ENCODE data around the gene IFRD2.
A peak's percentile ranks its signal among the peaks of the same experiment; 100 is the strongest.

- TF ChIP-seq CTCF (IDR thresholded peaks at IDR 0.05) (peak in 3 of 4 experiments; percentile 96 to 98 (median 98)), POLR2A (IDR thresholded peaks at IDR 0.05) (no peak)
Observed at GRCh38 chr3:50245831-50246516, 46.3 kb downstream of the IFRD2 start.

Data from gastroesophageal sphincter (tissue), 3 donors.